HL-60 (cell line): Measurements from ENCODE around the gene ESPNL.

Experiments
- DNase-seq, 2 experiments: peaks; one replicate each; pipeline ENCODE4 v3.0.0-alpha.2; 2010 to 2020; ENCODE audit warnings: low read depth in 1 of 2, low spot score in 1 of 2
- H3K27ac ChIP-seq: fragments of 250-450 bp; sonication (Bioruptor Pico); replicated peaks from 2 replicates; pipeline ENCODE4 v1.5.1; 2020; ENCODE audit warnings: mild to moderate bottlenecking, moderate library complexity
- H3K27me3 ChIP-seq: fragments of 250-450 bp; sonication (Bioruptor Pico); 2 replicates; pipeline ENCODE4 v1.5.1; 2021; ENCODE audit warnings: mild to moderate bottlenecking, moderate library complexity; ENCODE audit not compliant: insufficient read depth, poor library complexity, severe bottlenecking
- H3K4me3 ChIP-seq: replicated peaks from 2 replicates; pipeline ENCODE4 v1.5.1; 2011; ENCODE audit warnings: mild to moderate bottlenecking, control low read depth, low read length; ENCODE audit not compliant: insufficient read depth
- CTCF ChIP-seq: IDR thresholded peaks from one replicate; pipeline ENCODE4 v1.5.1; 2011; ENCODE audit warnings: low read length, control low read depth, inconsistent platforms; ENCODE audit not compliant: insufficient read depth
- GABPA ChIP-seq: IDR thresholded peaks from 2 replicates; pipeline ENCODE4 v1.6.1; 2012; ENCODE audit warnings: low read depth
- POLR2AphosphoS5 ChIP-seq: IDR thresholded peaks from 2 replicates; pipeline ENCODE4 v1.6.1; 2012; ENCODE audit warnings: low read depth
- SPI1 ChIP-seq: IDR thresholded peaks from 2 replicates; pipeline ENCODE4 v1.6.1; 2012; ENCODE audit warnings: low read depth, mild to moderate bottlenecking, borderline replicate concordance
- TF ChIP-seq, protein P1 (sequence below): IDR thresholded peaks from 2 replicates; pipeline ENCODE4 v1.6.1; 2012; ENCODE audit warnings: low read depth; ENCODE audit not compliant: insufficient replicate concordance

ESPNL gene

DNA sequence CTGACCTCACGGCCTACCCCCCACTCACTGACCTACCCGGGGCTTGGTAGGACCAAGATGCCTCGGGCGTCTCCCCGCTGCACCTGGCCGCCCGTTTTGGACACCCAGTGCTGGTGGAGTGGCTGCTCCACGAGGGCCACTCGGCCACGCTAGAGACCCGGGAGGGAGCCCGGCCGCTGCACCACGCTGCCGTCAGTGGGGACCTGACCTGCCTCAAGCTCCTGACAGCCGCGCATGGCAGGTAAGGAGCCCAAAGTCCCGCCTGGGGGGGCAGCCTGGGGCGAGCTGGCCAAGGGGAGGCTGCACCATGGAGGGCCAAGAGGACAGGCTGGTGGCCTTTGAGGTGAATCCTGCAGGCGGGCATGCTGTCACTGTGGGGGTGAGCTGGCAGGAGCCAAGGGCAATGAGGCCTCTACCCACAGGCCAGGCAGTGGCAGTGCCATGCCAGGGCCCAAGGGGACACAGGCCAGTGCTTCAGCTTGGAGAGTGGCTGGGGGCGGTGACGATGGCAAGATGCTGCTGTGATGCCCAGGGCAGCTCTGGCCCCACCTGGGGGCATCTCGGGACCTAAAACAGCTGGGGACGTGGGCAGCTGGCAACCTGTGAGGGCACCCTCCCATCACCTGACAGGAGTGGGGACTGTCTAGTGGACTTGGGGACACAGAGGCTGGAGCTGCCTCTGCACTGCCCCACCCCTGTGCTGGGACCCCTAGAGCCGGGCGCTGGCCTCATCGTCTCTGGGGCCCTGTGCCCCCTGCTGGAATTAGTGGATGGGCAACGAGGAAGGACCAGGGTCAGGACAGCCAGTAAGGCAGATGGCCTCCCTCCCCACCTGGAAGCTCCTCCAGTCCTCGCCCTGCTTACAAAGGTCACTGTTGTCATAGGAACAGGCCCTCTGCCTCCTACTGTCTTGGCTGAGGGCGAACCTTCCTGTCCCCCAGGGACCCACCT, 2.0 kb downstream of the ESPNL start:
- no peak for TF ChIP-seq GABPA
- no peak for DNase-seq
- no peak overlapping the region for H3K27ac ChIP-seq

GRCh38 chr2:238102865-238103264, 2.7 kb downstream of the ESPNL start:
- no peak overlapping the region for H3K4me3 ChIP-seq
- TF ChIP-seq CTCF (no peak), POLR2AphosphoS5 (no peak), SPI1 (no peak), GABPA (no peak)
- TF ChIP-seq, protein P1, sequence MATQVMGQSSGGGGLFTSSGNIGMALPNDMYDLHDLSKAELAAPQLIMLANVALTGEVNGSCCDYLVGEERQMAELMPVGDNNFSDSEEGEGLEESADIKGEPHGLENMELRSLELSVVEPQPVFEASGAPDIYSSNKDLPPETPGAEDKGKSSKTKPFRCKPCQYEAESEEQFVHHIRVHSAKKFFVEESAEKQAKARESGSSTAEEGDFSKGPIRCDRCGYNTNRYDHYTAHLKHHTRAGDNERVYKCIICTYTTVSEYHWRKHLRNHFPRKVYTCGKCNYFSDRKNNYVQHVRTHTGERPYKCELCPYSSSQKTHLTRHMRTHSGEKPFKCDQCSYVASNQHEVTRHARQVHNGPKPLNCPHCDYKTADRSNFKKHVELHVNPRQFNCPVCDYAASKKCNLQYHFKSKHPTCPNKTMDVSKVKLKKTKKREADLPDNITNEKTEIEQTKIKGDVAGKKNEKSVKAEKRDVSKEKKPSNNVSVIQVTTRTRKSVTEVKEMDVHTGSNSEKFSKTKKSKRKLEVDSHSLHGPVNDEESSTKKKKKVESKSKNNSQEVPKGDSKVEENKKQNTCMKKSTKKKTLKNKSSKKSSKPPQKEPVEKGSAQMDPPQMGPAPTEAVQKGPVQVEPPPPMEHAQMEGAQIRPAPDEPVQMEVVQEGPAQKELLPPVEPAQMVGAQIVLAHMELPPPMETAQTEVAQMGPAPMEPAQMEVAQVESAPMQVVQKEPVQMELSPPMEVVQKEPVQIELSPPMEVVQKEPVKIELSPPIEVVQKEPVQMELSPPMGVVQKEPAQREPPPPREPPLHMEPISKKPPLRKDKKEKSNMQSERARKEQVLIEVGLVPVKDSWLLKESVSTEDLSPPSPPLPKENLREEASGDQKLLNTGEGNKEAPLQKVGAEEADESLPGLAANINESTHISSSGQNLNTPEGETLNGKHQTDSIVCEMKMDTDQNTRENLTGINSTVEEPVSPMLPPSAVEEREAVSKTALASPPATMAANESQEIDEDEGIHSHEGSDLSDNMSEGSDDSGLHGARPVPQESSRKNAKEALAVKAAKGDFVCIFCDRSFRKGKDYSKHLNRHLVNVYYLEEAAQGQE: no peak
- H3K27me3 ChIP-seq: no peaks in the 10 kb centered on the region
- H3K27ac ChIP-seq: no peak overlapping the region
- DNase-seq: no peak

More for the DNA sequence above, 2.0 kb downstream of the ESPNL start:
- H3K27me3 ChIP-seq: no peaks in the 10 kb centered on the region
- H3K4me3 ChIP-seq: no peak overlapping the region

DNA sequence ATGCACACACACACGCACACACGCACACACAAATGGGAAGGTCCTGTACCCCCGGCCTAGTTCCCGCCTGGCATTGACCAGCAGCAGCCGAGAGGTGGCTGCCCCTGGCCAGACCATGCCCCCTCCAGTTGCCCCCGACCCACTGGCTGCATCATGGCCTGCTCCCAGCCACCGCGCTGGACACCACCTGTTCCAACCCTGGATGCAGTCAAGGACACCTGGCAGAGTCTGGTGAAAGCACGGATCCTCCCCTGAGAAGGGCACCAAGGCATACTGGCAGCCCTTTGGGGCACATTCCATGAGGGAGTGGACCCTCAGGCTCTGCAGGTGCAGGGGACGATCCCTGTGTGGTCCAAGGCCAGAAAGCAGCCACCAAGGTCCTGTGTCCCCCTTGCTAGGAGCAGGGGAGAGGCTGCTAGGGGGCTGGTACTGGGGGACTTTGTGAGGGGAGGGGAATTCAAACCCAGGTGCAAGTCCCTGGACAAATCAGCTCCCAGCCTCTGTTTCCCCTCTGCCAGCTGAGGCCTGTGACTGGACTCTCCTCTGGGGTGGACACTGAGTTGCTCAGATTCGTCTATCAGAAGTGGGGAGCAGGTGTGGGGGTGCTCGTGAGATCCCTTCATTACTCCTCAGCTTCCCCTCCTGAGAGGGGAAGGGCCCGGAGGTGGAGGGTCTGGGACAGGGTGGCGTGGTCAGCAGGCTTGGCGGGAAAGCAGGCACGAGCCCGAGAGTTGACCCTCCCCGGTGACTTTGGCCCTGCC, 3.5 kb downstream of the ESPNL start:
- Histone ChIP-seq H3K27me3 (no peaks in the 10 kb centered on the region), H3K27ac (no peak overlapping the region), H3K4me3 (no peak overlapping the region)
- no peak for DNase-seq
- TF ChIP-seq CTCF: no peak
- TF ChIP-seq POLR2AphosphoS5: no peak
- TF ChIP-seq GABPA: no peak
- TF ChIP-seq, protein P1: no peak
- no peak for TF ChIP-seq SPI1

DNA sequence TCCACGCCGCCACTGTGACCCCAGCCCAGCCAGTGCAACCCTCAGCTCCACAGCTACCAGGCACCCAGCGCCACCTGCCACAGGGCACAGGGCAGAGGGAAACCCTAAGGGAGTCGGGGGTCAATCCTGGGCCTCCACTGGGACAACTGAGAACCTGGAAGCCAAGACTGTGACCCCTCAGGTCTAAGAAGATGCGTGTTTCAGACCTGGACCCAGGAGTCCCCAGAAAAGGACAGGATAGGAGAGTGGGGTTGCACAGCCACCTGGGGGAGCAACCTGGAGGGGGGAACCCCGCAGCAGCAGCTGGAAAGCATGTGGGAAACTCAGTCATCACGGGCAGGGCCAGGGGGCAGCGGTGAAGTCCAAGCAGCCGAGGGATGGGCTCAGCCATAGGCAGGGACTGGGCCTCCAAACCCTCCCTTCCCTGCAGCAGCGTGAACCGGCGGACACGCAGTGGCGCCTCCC, 4.1 kb downstream of the ESPNL start:
- no peaks in the 10 kb centered on the region for H3K27me3 ChIP-seq
- no peak for DNase-seq
- no peak overlapping the region for H3K27ac ChIP-seq
- no peak overlapping the region for H3K4me3 ChIP-seq
- TF ChIP-seq SPI1 (no peak), GABPA (no peak), POLR2AphosphoS5 (no peak), CTCF (no peak)
- TF ChIP-seq, protein P1: no peak
